ENCODE results near the gene TMEM260. TPM values are rescaled to one million over a fixed set of nuclear protein-coding genes. Genes with fewer than 3 reads are reported as not detected.
A peak's percentile ranks its signal among the peaks of the same experiment; 100 is the strongest.
"Not testable (repeated sequence)": the region's sequence is repeated elsewhere in the genome, so short reads cannot be mapped to it uniquely, and the experiment has no call there.

TMEM260 gene
- total RNA-seq, 1 donor from 2014 or later: 5.0 TPM

DNA sequence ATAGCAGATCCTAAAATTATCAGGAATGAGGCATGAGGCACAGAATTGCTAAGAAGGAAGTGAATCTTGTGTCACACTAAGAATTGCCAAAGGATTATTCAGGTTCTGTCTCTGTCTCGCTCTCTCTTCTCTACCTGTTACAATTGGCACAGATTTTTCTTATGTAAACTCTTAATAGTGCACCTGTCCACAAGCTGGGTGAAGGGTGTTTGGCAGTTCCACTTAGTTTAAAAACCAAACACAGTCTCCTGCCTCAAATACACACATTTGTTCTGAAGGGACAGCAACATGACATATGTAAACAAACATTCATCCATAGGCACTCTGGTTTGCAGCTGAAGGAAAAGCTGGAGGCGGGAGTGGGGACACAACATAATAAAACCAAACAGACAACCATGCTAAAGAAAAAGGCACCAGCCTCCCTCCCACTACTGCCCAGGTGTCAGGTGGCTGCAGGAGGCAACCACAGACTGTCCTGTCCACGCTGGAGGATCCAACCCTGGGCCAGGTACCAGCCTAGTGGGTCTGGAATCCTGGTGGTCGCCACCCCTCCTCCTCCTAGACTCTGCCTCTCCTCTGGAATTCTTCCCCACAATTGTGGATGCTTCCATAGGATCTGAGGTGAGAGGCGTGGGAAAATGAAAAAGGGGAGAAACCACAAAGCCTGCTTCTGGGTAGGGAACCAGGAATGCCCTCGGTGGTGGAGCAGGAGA is 81.2 kb downstream of the TMEM260 start:
- intact Hi-C loops (cut with DNase I): no loop called here
- no peak for DNase-seq
- no peak for ATAC-seq (ENCODE audit: poor library complexity)

DNA sequence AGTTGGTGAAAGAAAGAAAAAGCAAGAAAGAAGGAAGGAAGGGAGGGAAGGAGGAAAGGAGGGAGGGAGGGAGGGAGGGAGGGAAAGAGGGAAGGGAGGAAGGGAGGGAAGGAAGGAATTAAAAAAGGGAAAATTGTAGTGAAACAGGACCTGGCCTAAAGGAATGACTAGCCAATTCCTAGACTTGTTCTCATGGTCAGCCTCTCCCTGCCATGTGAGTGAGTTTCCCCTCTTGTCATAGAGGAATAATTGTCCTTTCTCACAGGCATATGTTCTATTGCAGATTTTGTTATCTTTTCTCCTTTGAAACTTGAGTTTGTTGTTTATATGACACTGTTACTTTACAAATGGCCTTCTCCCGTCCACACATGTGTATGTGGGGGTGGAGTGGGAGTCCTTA is 81.9 kb downstream of the TMEM260 start:
- intact Hi-C loops (cut with DNase I): no loop called here
- ATAC-seq (ENCODE audit: poor library complexity) (no peak), DNase-seq (no peak)

DNA sequence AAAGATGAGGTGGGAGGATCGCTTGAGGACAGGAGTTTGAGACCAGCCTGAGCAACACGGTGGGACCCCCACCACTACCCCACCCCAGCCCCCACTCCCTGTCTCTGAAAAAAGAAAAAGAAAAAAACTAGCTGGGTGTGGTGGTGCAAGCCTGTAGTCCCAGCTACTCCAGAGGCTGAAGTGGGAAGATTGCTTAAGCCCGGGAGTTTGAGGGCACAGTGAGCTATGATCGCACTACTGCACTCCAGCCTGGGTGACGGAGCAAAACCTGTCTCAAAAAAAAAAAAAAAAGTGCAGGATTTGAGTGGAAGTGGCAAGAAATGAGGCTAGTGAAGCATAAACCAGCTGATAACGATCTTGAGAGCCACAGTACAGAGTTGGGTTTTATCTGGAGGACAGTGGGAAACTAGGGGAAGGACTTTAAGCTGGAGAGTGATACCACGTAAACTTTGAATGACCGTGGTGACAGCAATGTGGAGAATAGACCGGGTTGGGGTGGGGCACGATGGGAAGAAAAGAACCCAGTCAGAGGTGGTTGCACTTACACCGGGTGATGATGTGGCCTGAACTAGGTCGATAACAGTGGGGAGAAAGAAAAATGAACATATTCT is 85.3 kb downstream of the TMEM260 start:
- no peak for ATAC-seq (ENCODE audit: poor library complexity)
- intact Hi-C loops (cut with DNase I): no loop called here
- DNase-seq: no peak

DNA sequence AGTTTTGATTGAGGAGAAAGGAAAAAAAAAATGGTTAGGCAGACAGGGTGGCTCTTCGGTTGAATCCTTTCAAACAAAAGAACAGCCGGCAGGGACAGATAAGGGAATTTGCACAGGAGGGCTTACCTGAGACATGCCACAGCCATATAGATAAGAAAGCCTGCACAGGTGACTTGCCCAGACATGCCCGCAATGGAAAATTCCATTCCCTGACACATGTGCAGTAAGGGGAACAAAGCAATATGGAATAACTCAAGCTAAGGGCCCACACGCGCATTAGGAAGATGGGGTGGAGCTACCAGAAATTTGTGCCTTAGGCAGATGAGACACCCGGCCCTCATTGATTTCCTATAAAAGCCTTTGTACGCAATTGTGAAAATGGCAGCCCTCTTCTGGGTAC is 86.7 kb downstream of the TMEM260 start:
- intact Hi-C loops (cut with DNase I): no loop called here
- ATAC-seq (ENCODE audit: poor library complexity): no peak
- DNase-seq: no peak

DNA sequence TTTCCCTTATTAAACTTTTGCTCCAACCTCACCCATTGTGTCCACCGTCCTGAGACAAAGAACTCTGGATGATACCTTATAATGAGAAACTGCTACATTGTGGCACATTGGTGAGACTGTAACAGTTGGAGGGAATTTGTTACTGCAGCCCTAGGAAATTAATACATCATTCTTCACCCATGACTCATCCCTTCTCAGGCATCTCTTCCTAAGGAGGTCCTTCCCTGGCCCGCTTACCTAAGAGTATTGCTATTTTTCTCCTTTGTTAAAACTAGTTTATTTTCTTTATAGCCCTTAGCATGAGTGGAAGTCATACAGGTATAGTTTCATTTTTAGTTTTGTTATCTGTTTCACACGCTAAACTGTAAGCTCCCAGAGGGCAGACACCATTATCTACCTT is 87.1 kb downstream of the TMEM260 start:
- ATAC-seq (ENCODE audit: poor library complexity): no peak
- intact Hi-C loops (cut with DNase I): no loop called here
- DNase-seq: no peak

DNA sequence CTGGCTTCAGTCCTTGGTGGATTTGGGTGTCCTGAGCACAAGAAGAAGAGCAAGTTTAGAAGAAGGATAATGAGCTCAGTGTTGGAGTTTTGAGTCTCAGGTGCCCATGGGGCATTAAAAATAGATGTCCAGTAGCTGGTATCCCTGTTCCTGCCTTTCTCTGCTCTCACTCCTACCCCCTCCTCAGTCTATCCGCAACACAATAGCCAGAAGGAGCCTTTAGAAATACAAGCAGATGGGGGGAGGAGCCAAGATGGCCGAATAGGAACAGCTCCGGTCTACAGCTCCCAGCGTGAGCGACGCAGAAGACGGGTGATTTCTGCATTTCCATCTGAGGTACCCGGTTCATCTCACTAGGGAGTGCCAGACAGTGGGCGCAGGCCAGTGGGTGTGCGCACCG is 87.7 kb downstream of the TMEM260 start:
- intact Hi-C loops (cut with DNase I); ATAC-seq (ENCODE audit: poor library complexity); DNase-seq: not testable (repeated sequence)

DNA sequence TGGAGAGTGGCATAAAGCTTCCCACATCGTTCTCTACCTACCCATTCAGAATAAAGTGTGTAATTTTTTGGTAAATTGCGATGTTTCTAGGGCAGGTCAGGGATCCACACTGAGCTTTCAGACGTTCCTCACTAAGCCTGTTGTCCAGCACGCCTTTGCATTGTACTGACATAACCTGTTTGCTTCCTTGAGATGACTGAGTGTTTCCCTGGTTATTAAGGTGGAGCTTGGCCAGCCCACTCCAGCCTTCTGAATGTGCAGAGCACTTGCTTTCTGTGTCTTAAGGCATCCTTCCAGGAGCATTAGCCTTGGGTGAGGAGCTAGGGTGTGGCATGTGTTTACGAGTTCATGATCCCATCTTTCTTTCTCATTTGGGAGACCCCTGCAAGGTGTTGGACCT is 96.4 kb downstream of the TMEM260 start:
- ATAC-seq (ENCODE audit: poor library complexity) (no peak), DNase-seq (no peak)
- intact Hi-C loops (cut with DNase I): no loop called here

DNA sequence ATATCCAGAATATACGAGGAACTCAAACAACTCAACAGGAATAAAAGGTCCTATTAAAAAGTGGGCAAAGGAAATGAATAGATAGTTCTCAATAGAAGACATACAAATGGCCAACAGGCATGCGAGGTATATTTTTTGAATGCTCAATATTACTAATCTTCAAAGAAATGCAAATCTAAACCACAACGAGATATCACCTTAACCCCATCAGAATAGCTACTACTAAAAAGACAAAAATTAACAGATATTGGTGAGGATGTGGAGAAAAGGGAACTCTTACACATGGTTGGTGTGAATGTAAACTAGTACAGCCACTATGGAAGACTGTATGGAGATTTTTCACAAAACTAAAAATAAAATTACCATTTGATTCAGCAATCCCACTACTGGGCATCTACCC is 99.2 kb downstream of the TMEM260 start:
- ATAC-seq (ENCODE audit: poor library complexity) (no peak), DNase-seq (no peak)
- intact Hi-C loops (cut with DNase I): no loop called here

DNA sequence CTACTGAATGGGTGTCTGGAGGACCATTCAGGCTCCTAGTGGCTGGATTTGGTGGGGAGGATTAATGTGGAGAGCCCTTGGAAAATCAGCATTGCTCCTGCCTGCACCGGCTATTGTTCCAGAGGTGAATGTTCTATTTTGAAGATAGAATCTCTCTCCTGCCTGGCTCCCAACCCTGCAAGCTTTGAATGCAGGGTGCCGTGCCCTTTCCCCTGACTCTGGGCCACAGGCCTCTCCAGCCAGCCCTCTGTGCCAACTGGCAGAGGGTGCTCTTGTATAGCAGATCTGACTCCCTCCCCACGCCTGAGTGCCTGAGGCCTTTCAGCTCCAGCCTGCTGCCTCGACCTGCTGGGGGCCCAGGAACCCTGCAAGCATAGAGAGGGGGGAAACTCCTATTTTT is 106.8 kb downstream of the TMEM260 start:
- DNase-seq (peak; percentile 58), ATAC-seq (ENCODE audit: poor library complexity) (peak; percentile 97)
- intact Hi-C loops (cut with DNase I): no loop called here

DNA sequence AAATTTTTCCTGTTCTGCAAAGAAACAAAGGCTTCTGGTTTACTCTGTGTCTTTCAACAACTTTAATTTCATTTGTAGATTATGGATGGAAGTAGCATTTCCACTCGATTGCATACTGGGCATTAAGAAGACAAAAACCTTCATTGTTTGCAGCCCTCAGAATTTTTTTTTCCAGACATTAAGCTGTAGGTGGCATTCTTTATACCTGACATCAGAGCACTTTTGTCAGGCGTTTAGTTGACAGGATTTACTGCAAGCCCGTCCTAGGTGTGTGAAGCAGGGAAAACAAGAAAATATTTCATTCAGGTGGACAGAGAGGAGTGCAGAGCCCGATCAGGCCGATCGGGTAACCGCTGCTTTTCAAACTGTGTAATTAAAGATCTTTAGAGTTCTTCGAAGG is 107.5 kb downstream of the TMEM260 start:
- ATAC-seq (ENCODE audit: poor library complexity) (no peak), DNase-seq (no peak)
- intact Hi-C loops (cut with DNase I): no loop called here

DNA sequence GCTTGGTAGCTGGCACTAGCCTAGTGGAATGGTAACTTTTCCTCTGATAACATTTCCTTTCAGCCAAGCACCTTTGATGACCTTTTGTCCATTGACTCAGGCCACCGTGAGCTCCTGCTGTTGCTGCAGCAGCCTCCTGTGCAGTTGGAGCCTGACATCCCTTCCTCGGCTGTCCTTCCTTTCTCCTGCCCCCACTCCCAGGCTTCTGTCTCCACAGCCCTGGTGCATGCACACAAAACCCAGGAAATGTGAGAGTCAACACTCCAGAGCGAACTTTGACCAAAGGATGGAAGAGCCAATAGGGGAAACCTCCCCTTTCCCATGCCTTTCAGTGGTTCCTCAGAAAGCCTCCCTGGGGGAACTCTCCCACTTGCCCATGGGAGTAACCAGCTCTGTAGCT is 115.0 kb downstream of the TMEM260 start:
- ATAC-seq (ENCODE audit: poor library complexity): no peak
- intact Hi-C loops (cut with DNase I): no loop called here

DNA sequence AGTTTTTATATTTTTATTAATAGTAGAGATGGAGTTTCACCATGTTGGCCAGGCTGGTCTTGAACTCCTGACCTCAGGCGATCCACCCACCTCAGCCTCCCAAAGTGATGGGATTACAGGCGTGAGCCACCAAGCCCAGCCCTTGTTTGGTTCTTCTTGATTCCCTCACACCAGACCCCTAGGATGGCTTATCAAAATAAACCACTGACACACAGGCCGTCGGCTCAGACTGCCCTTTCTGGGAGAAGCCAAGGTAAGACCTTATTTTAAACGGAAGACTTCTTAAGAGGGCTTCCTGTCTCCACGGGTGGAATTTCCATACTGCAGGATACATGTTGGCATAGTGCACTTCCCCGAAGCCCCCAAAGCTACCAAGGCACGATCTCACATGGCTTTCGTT is 115.6 kb downstream of the TMEM260 start:
- DNase-seq; intact Hi-C loops (cut with DNase I); ATAC-seq (ENCODE audit: poor library complexity): not testable (repeated sequence)

More for the DNA sequence above, 115.0 kb downstream of the TMEM260 start:
- DNase-seq: no peak

Other genes with a start within 250 kb of the TMEM260 start
- not detected for gene OTX2, start 230.7 kb downstream of the TMEM260 start, total RNA-seq